NB4 (cell line): ENCODE results near the gene CACUL1.

Experiments
- MAX ChIP-seq: IDR thresholded peaks from 2 replicates; pipeline ENCODE4 v1.6.1; 2011; ENCODE audit warnings: low read depth, low read length
- POLR2A ChIP-seq: IDR thresholded peaks from 2 replicates; pipeline ENCODE4 v1.6.1; 2011; ENCODE audit warnings: mild to moderate bottlenecking; ENCODE audit not compliant: insufficient read length; ENCODE audit errors: extremely low read depth

- TF ChIP-seq POLR2A (no peak), MAX (peak; percentile 49)
Observed at GRCh38 chr10:118698421-118698820, 56.3 kb downstream of the CACUL1 start.
